ENCODE data around the gene FCER2. TPM values are rescaled to one million over a fixed set of nuclear protein-coding genes. Genes with fewer than 3 reads are reported as not detected.

FCER2 gene
- total and polyA plus RNA-seq, 2 of the 13 experiments (the other 11 are each of a cell fraction or from before 2014, with no cell fraction given), result not detected

- TF ChIP-seq, protein P1, sequence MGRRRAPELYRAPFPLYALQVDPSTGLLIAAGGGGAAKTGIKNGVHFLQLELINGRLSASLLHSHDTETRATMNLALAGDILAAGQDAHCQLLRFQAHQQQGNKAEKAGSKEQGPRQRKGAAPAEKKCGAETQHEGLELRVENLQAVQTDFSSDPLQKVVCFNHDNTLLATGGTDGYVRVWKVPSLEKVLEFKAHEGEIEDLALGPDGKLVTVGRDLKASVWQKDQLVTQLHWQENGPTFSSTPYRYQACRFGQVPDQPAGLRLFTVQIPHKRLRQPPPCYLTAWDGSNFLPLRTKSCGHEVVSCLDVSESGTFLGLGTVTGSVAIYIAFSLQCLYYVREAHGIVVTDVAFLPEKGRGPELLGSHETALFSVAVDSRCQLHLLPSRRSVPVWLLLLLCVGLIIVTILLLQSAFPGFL (CRISPR knock-in tag; IDR thresholded peaks at IDR 0.05), result no peak
- TF ChIP-seq, protein P2, sequence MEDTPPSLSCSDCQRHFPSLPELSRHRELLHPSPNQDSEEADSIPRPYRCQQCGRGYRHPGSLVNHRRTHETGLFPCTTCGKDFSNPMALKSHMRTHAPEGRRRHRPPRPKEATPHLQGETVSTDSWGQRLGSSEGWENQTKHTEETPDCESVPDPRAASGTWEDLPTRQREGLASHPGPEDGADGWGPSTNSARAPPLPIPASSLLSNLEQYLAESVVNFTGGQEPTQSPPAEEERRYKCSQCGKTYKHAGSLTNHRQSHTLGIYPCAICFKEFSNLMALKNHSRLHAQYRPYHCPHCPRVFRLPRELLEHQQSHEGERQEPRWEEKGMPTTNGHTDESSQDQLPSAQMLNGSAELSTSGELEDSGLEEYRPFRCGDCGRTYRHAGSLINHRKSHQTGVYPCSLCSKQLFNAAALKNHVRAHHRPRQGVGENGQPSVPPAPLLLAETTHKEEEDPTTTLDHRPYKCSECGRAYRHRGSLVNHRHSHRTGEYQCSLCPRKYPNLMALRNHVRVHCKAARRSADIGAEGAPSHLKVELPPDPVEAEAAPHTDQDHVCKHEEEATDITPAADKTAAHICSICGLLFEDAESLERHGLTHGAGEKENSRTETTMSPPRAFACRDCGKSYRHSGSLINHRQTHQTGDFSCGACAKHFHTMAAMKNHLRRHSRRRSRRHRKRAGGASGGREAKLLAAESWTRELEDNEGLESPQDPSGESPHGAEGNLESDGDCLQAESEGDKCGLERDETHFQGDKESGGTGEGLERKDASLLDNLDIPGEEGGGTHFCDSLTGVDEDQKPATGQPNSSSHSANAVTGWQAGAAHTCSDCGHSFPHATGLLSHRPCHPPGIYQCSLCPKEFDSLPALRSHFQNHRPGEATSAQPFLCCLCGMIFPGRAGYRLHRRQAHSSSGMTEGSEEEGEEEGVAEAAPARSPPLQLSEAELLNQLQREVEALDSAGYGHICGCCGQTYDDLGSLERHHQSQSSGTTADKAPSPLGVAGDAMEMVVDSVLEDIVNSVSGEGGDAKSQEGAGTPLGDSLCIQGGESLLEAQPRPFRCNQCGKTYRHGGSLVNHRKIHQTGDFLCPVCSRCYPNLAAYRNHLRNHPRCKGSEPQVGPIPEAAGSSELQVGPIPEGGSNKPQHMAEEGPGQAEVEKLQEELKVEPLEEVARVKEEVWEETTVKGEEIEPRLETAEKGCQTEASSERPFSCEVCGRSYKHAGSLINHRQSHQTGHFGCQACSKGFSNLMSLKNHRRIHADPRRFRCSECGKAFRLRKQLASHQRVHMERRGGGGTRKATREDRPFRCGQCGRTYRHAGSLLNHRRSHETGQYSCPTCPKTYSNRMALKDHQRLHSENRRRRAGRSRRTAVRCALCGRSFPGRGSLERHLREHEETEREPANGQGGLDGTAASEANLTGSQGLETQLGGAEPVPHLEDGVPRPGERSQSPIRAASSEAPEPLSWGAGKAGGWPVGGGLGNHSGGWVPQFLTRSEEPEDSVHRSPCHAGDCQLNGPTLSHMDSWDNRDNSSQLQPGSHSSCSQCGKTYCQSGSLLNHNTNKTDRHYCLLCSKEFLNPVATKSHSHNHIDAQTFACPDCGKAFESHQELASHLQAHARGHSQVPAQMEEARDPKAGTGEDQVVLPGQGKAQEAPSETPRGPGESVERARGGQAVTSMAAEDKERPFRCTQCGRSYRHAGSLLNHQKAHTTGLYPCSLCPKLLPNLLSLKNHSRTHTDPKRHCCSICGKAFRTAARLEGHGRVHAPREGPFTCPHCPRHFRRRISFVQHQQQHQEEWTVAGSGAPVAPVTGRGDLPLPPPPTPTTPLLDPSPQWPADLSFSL (CRISPR knock-in tag; IDR thresholded peaks at IDR 0.05), result no peak
- TF ChIP-seq, protein P3, sequence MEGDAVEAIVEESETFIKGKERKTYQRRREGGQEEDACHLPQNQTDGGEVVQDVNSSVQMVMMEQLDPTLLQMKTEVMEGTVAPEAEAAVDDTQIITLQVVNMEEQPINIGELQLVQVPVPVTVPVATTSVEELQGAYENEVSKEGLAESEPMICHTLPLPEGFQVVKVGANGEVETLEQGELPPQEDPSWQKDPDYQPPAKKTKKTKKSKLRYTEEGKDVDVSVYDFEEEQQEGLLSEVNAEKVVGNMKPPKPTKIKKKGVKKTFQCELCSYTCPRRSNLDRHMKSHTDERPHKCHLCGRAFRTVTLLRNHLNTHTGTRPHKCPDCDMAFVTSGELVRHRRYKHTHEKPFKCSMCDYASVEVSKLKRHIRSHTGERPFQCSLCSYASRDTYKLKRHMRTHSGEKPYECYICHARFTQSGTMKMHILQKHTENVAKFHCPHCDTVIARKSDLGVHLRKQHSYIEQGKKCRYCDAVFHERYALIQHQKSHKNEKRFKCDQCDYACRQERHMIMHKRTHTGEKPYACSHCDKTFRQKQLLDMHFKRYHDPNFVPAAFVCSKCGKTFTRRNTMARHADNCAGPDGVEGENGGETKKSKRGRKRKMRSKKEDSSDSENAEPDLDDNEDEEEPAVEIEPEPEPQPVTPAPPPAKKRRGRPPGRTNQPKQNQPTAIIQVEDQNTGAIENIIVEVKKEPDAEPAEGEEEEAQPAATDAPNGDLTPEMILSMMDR (CRISPR knock-in tag; IDR thresholded peaks at IDR 0.05), result peak; percentile 74
- no peak for TF ChIP-seq FOXP1 (IDR thresholded peaks at IDR 0.05)
- TF ChIP-seq FOXP1 (CRISPR knock-in tag; IDR thresholded peaks at IDR 0.05), result 0 out of 2 replicates have a peak, but pooled peaks have one; percentile 20
- no peak for TF ChIP-seq ZNF224 (CRISPR knock-in tag; IDR thresholded peaks at IDR 0.05)
- TF ChIP-seq LCORL (IDR thresholded peaks at IDR 0.05), result no peak
- TF ChIP-seq LCORL (CRISPR knock-in tag; IDR thresholded peaks at IDR 0.05), result peak; percentile 47; the same call in 1 of the 2 replicates
- TF ChIP-seq IKZF1 (IDR thresholded peaks at IDR 0.05), result no peak
- TF ChIP-seq EED (CRISPR knock-in tag; IDR thresholded peaks at IDR 0.05), result no peak
- 0 out of 2 replicates have a peak, but pooled peaks have one; percentile 41 for TF ChIP-seq MIXL1 (CRISPR knock-in tag; IDR thresholded peaks at IDR 0.05)
- TF ChIP-seq CREB1 (IDR thresholded peaks at IDR 0.05), result no peak
- TF ChIP-seq CREB1 (CRISPR knock-in tag; IDR thresholded peaks at IDR 0.05), result no peak
- TF ChIP-seq HNRNPUL1 (IDR thresholded peaks at IDR 0.05; ENCODE audit: low read depth, low read length), result no peak
- TF ChIP-seq XRCC5 (optimal IDR thresholded peaks at IDR 0.05; ENCODE audit: low read length), result peak; percentile 83
- TF ChIP-seq ZNF597 (CRISPR knock-in tag; IDR thresholded peaks at IDR 0.05), result no peak
- TF ChIP-seq, protein P4, sequence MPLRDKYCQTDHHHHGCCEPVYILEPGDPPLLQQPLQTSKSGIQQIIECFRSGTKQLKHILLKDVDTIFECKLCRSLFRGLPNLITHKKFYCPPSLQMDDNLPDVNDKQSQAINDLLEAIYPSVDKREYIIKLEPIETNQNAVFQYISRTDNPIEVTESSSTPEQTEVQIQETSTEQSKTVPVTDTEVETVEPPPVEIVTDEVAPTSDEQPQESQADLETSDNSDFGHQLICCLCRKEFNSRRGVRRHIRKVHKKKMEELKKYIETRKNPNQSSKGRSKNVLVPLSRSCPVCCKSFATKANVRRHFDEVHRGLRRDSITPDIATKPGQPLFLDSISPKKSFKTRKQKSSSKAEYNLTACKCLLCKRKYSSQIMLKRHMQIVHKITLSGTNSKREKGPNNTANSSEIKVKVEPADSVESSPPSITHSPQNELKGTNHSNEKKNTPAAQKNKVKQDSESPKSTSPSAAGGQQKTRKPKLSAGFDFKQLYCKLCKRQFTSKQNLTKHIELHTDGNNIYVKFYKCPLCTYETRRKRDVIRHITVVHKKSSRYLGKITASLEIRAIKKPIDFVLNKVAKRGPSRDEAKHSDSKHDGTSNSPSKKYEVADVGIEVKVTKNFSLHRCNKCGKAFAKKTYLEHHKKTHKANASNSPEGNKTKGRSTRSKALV (CRISPR knock-in tag; IDR thresholded peaks at IDR 0.05), result no peak
- TF ChIP-seq RORA (CRISPR knock-in tag; IDR thresholded peaks at IDR 0.05), result no peak
These were observed 20.4 kb downstream of the FCER2 start (continued) for GRCh38 chr19:7681340-7682174.
